NCI-H2107 treated with DMSO at 0.1 percent for 48 hours (cell line): ENCODE results near the gene TMIGD2.
A peak's percentile ranks its signal among the peaks of the same experiment; 100 is the strongest.

Source experiments
- DNase-seq: peaks from one replicate; lab custom pipeline; 2025; ENCODE audit not compliant: unreplicated experiment; lab: John Stamatoyannopoulos, UW

Gene TMIGD2

GRCh38 chr19:4326837-4327251 is 24.7 kb upstream of the TMIGD2 start:
- DNase-seq = no peak

GRCh38 chr19:4326215-4326836 is 24.1 kb upstream of the TMIGD2 start:
- DNase-seq = no peak

GRCh38 chr19:4324228-4324627 is 22.0 kb upstream of the TMIGD2 start:
- DNase-seq = no peak

GRCh38 chr19:4323692-4324091 is 21.5 kb upstream of the TMIGD2 start:
- no peak for DNase-seq

- no peak for DNase-seq
Observed at GRCh38 chr19:4322942-4323665, 20.9 kb upstream of the TMIGD2 start.

- no peak for DNase-seq
Observed at GRCh38 chr19:4320419-4320818, 18.2 kb upstream of the TMIGD2 start.

- no peak for DNase-seq
Observed at GRCh38 chr19:4319067-4319718, 17.0 kb upstream of the TMIGD2 start.

GRCh38 chr19:4318460-4318859 is 16.3 kb upstream of the TMIGD2 start:
- DNase-seq = no peak

- no peak for DNase-seq
Observed at GRCh38 chr19:4316956-4317355, 14.8 kb upstream of the TMIGD2 start.

GRCh38 chr19:4313847-4314490 is 11.8 kb upstream of the TMIGD2 start:
- no peak for DNase-seq

GRCh38 chr19:4310247-4311121 is 8.3 kb upstream of the TMIGD2 start:
- DNase-seq = no peak

GRCh38 chr19:4305659-4306058 is 3.5 kb upstream of the TMIGD2 start:
- DNase-seq = no peak

GRCh38 chr19:4305257-4305612 is 3.0 kb upstream of the TMIGD2 start:
- no peak for DNase-seq

- DNase-seq = peak; percentile 18
Observed at GRCh38 chr19:4304538-4305256, 2.5 kb upstream of the TMIGD2 start, which contains the start of gene FSD1. Gene FSD1, plus strand, starts transcription at chr19:4304598. Its CDS starts 149 bp downstream, at chr19:4304747.

- no peak for DNase-seq
Observed at GRCh38 chr19:4303819-4304537, 1.8 kb upstream of the TMIGD2 start.

GRCh38 chr19:4301590-4302242 is 473 bp downstream of the TMIGD2 start:
- DNase-seq = no peak

- no peak for DNase-seq
Observed at GRCh38 chr19:4300589-4300988, 1.6 kb downstream of the TMIGD2 start.

GRCh38 chr19:4298810-4299550 is 3.2 kb downstream of the TMIGD2 start:
- no peak for DNase-seq
